ENCODE data around the gene ADARB2. TPM values are rescaled to one million over a fixed set of nuclear protein-coding genes. Genes with fewer than 3 reads are reported as not detected.

The ADARB2 gene
- polyA plus RNA-seq, 3 donors = not detected

- H3K36me3 ChIP-seq (replicated peaks in 1 of 2; ENCODE audit: control insufficient read depth in 1 of 2, insufficient read depth in 2 of 2, low read length in 2 of 2) = no peaks in the 10 kb centered on the region
- H3K9me3 Mint-ChIP-seq = peaks cover 1 to 14% (median 6%) of the 10 kb centered on the region in 7 donors
- H3K27me3 Mint-ChIP-seq (ENCODE audit: low read depth in 3 of 3) = peaks cover 12 to 30% (median 15%) of the 10 kb centered on the region in 3 donors
- H3K27ac Mint-ChIP-seq = no peak overlapping the region
- DNase-seq = no peak
- no peak overlapping the region for H3K4me2 ChIP-seq (replicated peaks; ENCODE audit: extremely low read depth, low read length, poor library complexity, severe bottlenecking)
- H3K4me1 Mint-ChIP-seq = no peaks in the 10 kb centered on the region
- H3K4me3 ChIP-seq (replicated peaks in 1 of 3; ENCODE audit: low read depth in 2 of 3, low read length in 3 of 3) = no peak overlapping the region
- peaks cover 4 to 9% of the 10 kb centered on the region in 2 donors for H3K9me3 ChIP-seq (replicated peaks in 1 of 2; ENCODE audit: control insufficient read depth in 1 of 2, insufficient read depth in 1 of 2, low read length in 2 of 2)
- H3K4me3 Mint-ChIP-seq = no peak overlapping the region
- intact Hi-C loops (cut with micrococcal nuclease) = no loop called here
- 70% methylated on average over 14 of the region's 16 CpGs for whole genome bisulfite sequencing (ENCODE audit: insufficient coverage)
- H3K79me2 ChIP-seq (ENCODE audit: insufficient read depth, low read length) = no peaks in the 10 kb centered on the region
- H2AFZ ChIP-seq (ENCODE audit: insufficient read depth, low read depth, low read length, poor library complexity, severe bottlenecking) = no peak overlapping the region
- H3K9ac ChIP-seq (ENCODE audit: insufficient read depth, low read length, poor library complexity, severe bottlenecking) = no peak overlapping the region
- no peaks in the 10 kb centered on the region for H4K20me1 ChIP-seq (ENCODE audit: insufficient read depth, low read length)
- H3K36me3 Mint-ChIP-seq = no peaks in the 10 kb centered on the region
- TF ChIP-seq CTCF (IDR thresholded peaks at IDR 0.05) = no peak
- no peak overlapping the region for H3K27ac ChIP-seq (ENCODE audit: low read depth in 1 of 2, low read length in 2 of 2)
- H3K27me3 ChIP-seq (ENCODE audit: control insufficient read depth in 2 of 2, insufficient read depth in 2 of 2, low read length in 2 of 2) = peaks cover 0 to 3% of the 10 kb centered on the region in 2 donors
- no peaks in the 10 kb centered on the region for H3K4me1 ChIP-seq (ENCODE audit: control insufficient read depth in 1 of 2, insufficient read depth in 2 of 2, low read length in 2 of 2)
Measured at GRCh38 chr10:1380088-1380671, 357.1 kb downstream of the ADARB2 start.

- Mint-ChIP-seq H3K4me1 (no peaks in the 10 kb centered on the region), H3K27me3 (ENCODE audit: low read depth in 3 of 3) (peaks cover 12 to 28% (median 15%) of the 10 kb centered on the region in 3 donors)
Measured at GRCh38 chr10:1379601-1380000, 357.7 kb downstream of the ADARB2 start.

More at GRCh38 chr10:1379601-1380000, 357.7 kb downstream of the ADARB2 start:
- no peak overlapping the region for H2AFZ ChIP-seq (ENCODE audit: insufficient read depth, low read depth, low read length, poor library complexity, severe bottlenecking)
- H4K20me1 ChIP-seq (ENCODE audit: insufficient read depth, low read length) = no peaks in the 10 kb centered on the region
- H3K4me1 ChIP-seq (ENCODE audit: control insufficient read depth in 1 of 2, insufficient read depth in 2 of 2, low read length in 2 of 2) = no peaks in the 10 kb centered on the region
- Mint-ChIP-seq H3K9me3 (peaks cover 3 to 12% (median 6%) of the 10 kb centered on the region in 7 donors), H3K36me3 (no peaks in the 10 kb centered on the region), H3K4me3 (no peak overlapping the region), H3K27ac (peak overlapping the region in 1 of 7 donors; percentile 42)
- H3K79me2 ChIP-seq (ENCODE audit: insufficient read depth, low read length) = no peaks in the 10 kb centered on the region
- H3K4me3 ChIP-seq (replicated peaks in 1 of 3; ENCODE audit: low read depth in 2 of 3, low read length in 3 of 3) = no peak overlapping the region
- DNase-seq = no peak
- peaks cover 4 to 15% of the 10 kb centered on the region in 2 donors for H3K9me3 ChIP-seq (replicated peaks in 1 of 2; ENCODE audit: control insufficient read depth in 1 of 2, insufficient read depth in 1 of 2, low read length in 2 of 2)
- no peak overlapping the region for H3K9ac ChIP-seq (ENCODE audit: insufficient read depth, low read length, poor library complexity, severe bottlenecking)
- no peak overlapping the region for H3K27ac ChIP-seq (ENCODE audit: low read depth in 1 of 2, low read length in 2 of 2)
- 33% methylated on average over 7 of the region's 9 CpGs for WGBS (ENCODE audit: insufficient coverage)
- H3K4me2 ChIP-seq (replicated peaks; ENCODE audit: extremely low read depth, low read length, poor library complexity, severe bottlenecking) = no peak overlapping the region
- H3K27me3 ChIP-seq (ENCODE audit: control insufficient read depth in 2 of 2, insufficient read depth in 2 of 2, low read length in 2 of 2) = peaks cover 0 to 3% of the 10 kb centered on the region in 2 donors
- intact Hi-C loops (cut with micrococcal nuclease) = no loop called here
- H3K36me3 ChIP-seq (replicated peaks in 1 of 2; ENCODE audit: control insufficient read depth in 1 of 2, insufficient read depth in 2 of 2, low read length in 2 of 2) = no peaks in the 10 kb centered on the region
- no peak for TF ChIP-seq CTCF (IDR thresholded peaks at IDR 0.05)
